HG03196 (cell line): ENCODE results near the gene C14orf93.
"Not testable (repeated sequence)": the region's sequence is repeated elsewhere in the genome, so short reads cannot be mapped to it uniquely, and the experiment has no call there.

Source experiments
- ATAC-seq: cut with Tn5 transposase; IDR thresholded peaks from one replicate; pipeline ENCODE4 v1.9.1; 2021; ENCODE audit not compliant: unreplicated experiment

C14orf93 gene

GRCh38 chr14:22977434-22977683, 32.6 kb downstream of the C14orf93 start:
- no peak for ATAC-seq

GRCh38 chr14:22976620-22977433, 33.1 kb downstream of the C14orf93 start:
- no peak for ATAC-seq

GRCh38 chr14:22974530-22975313, 35.2 kb downstream of the C14orf93 start:
- no peak for ATAC-seq

GRCh38 chr14:22973217-22974032, 36.5 kb downstream of the C14orf93 start:
- ATAC-seq = no peak

- no peak for ATAC-seq
These were observed 37.5 kb downstream of the C14orf93 start for GRCh38 chr14:22972313-22972930.

GRCh38 chr14:22971152-22971551, 38.8 kb downstream of the C14orf93 start:
- no peak for ATAC-seq

- ATAC-seq = no peak
These were observed 43.1 kb downstream of the C14orf93 start for GRCh38 chr14:22966783-22967269.

- not testable (repeated sequence) for ATAC-seq
These were observed 43.8 kb downstream of the C14orf93 start for GRCh38 chr14:22965916-22966782.

GRCh38 chr14:22962061-22962676, 47.8 kb downstream of the C14orf93 start:
- no peak for ATAC-seq

- no peak for ATAC-seq
These were observed 54.0 kb downstream of the C14orf93 start for GRCh38 chr14:22955702-22956569.

- no peak for ATAC-seq
These were observed 57.5 kb downstream of the C14orf93 start for GRCh38 chr14:22952418-22952817.

- not testable (repeated sequence) for ATAC-seq
These were observed 58.1 kb downstream of the C14orf93 start for GRCh38 chr14:22951795-22952194.

GRCh38 chr14:22945642-22946041, 64.3 kb downstream of the C14orf93 start:
- ATAC-seq = no peak

- no peak for ATAC-seq
These were observed 70.3 kb downstream of the C14orf93 start for GRCh38 chr14:22939684-22940083.
